Keratinocyte (primary cell): Measurements from ENCODE around the gene SEMA3F.

Source experiments
- EZH2 ChIP-seq: IDR thresholded peaks from one replicate; pipeline ENCODE4 v1.6.1; 2012; ENCODE audit warnings: inconsistent platforms, mild to moderate bottlenecking, low read length, moderate library complexity
- TF ChIP-seq, protein P1 (sequence below), 3 experiments: IDR thresholded peaks in 1 of 3; conservative IDR thresholded peaks in 1 of 3; optimal IDR thresholded peaks in 1 of 3; 2 replicates in 2 of 3; 3 replicates in 1 of 3; pipeline versions ENCODE3 to v1.5.1; 2011; ENCODE audit warnings: low read length in 3 of 3, mild to moderate bottlenecking in 3 of 3, moderate library complexity in 2 of 3, control low read depth in 1 of 3, inconsistent platforms in 1 of 3; ENCODE audit not compliant: insufficient read depth in 2 of 3; ENCODE audit errors: extremely low read depth in 1 of 3

DNA sequence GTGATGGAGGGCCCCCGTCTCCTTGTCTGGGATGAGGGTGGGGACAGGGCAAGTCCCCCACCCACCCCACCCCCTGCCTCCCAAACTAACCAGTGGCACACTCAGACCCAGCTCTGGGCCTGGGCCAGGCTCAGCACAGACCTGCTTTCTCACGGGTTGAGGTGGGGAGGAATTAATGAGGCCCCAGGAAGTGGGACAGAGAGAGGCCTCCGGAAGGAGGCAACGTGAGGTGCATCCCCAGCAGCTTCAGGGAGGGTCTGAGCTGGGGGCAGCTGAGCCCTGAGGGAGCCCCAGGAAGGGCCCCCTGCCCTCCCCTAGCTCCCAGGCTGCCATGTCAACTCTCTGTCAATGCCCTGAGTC lies 65.9 kb downstream of the SEMA3F start:
- TF ChIP-seq, protein P1, sequence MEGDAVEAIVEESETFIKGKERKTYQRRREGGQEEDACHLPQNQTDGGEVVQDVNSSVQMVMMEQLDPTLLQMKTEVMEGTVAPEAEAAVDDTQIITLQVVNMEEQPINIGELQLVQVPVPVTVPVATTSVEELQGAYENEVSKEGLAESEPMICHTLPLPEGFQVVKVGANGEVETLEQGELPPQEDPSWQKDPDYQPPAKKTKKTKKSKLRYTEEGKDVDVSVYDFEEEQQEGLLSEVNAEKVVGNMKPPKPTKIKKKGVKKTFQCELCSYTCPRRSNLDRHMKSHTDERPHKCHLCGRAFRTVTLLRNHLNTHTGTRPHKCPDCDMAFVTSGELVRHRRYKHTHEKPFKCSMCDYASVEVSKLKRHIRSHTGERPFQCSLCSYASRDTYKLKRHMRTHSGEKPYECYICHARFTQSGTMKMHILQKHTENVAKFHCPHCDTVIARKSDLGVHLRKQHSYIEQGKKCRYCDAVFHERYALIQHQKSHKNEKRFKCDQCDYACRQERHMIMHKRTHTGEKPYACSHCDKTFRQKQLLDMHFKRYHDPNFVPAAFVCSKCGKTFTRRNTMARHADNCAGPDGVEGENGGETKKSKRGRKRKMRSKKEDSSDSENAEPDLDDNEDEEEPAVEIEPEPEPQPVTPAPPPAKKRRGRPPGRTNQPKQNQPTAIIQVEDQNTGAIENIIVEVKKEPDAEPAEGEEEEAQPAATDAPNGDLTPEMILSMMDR (optimal IDR thresholded peaks at IDR 0.05 in 1 of 3, IDR thresholded peaks at IDR 0.05 in 1 of 3, conservative IDR thresholded peaks at IDR 0.05 in 1 of 3; ENCODE audit: extremely low read depth in 1 of 3, insufficient read depth in 2 of 3, low read length in 3 of 3), result no peak
- no peak for TF ChIP-seq EZH2
